Stomach (tissue), 9 donors: Measurements from ENCODE around the gene GABRD. TPM values are rescaled to one million over a fixed set of nuclear protein-coding genes. Genes with fewer than 3 reads are reported as not detected.

Experiments used
- DNase-seq, 2 donors: peaks; one replicate each; pipeline versions ENCODE4 v3.0.0 to v3.0.0-alpha.2; 2013 to 2019
- H3K27ac ChIP-seq, 5 donors: fragments of 200-600 bp in 4 of 5; sonication (generic) in 4 of 5; one replicate each; pipeline ENCODE4 v1.5.1; 2013 to 2019; ENCODE audit warnings: mild to moderate bottlenecking in 1 of 5, moderate library complexity in 1 of 5
- H3K27me3 ChIP-seq, 3 donors: fragments of 200-600 bp; sonication (generic); one replicate each; pipeline ENCODE4 v1.5.1; 2017 to 2019; ENCODE audit warnings: mixed run types in 1 of 3
- H3K36me3 ChIP-seq, 4 donors: fragments of 200-600 bp; sonication (generic); 1 replicate in 3 of 4; 2 replicates in 1 of 4; pipeline ENCODE4 v1.5.1; 2016 to 2019
- H3K4me1 ChIP-seq, 4 donors: fragments of 200-600 bp; sonication (generic); one replicate each; pipeline ENCODE4 v1.5.1; 2016 to 2019
- H3K4me3 ChIP-seq, 4 donors: fragments of 200-600 bp; sonication (generic) in 3 of 4; one replicate each; pipeline ENCODE4 v1.5.1; 2016 to 2019; ENCODE audit warnings: mild to moderate bottlenecking in 1 of 4
- H3K9me3 ChIP-seq, 4 donors: fragments of 200-600 bp; sonication (generic); one replicate each; pipeline ENCODE4 v1.5.1; 2016 to 2019
- CTCF ChIP-seq, 7 experiments: fragments of 450-650 bp in 4 of 7; fragments of 200-600 bp in 3 of 7; sonication (generic) in 3 of 7; IDR thresholded peaks; one replicate each; pipeline ENCODE4 v1.5.1; 2016 to 2019; ENCODE audit warnings: antibody characterized with exemption in 7 of 7, control low read depth in 2 of 7, mild to moderate bottlenecking in 1 of 7
- EP300 ChIP-seq: sonication (generic); formaldehyde crosslinking; IDR thresholded peaks from one replicate; pipeline ENCODE4 v1.6.1; 2017; ENCODE audit warnings: antibody characterized with exemption
- POLR2A ChIP-seq, 4 donors: fragments of 450-650 bp; IDR thresholded peaks; one replicate each; pipeline ENCODE4 v1.6.1; 2016; ENCODE audit warnings: antibody characterized with exemption in 4 of 4, control low read depth in 2 of 4, mild to moderate bottlenecking in 1 of 4, moderate library complexity in 1 of 4
- POLR2AphosphoS5 ChIP-seq, 3 donors: sonication (generic); formaldehyde crosslinking; IDR thresholded peaks; one replicate each; pipeline ENCODE4 v1.6.1; 2016; ENCODE audit warnings: antibody characterized with exemption in 3 of 3
- WGBS, 5 donors: extraction: QIAGEN DNeasy Blood & Tissue Kit in 3 of 5; methylation state at CpG; one replicate each; pipeline versions ENCODE4 v1.1.5 to v1.1.7; 2013 to 2018; 5-methylcytosine and 5-hydroxymethylcytosine counted together
- intact Hi-C: fragments of 100-400 bp; cut with DNase I; formaldehyde crosslinking; loops from one replicate; pipeline ENCODE4 v1.15.1; 2023; ENCODE audit warnings: low total_unique reads
- polyA plus RNA-seq, 3 donors: library from polyadenylated mRNA; stranded (reverse); fragments of 200-250 nt; gene quantifications; one replicate each; pipeline ENCODE4 v1.2.3, GENCODE V29; 2013
- total RNA-seq, 5 donors: library from RNA; depleted of rRNA; stranded (reverse); fragments of >200 nt; gene quantifications; one replicate each; pipeline versions ENCODE4 v1.1.0 to v1.2.3, GENCODE V29; 2014 to 2016
- donor health status: healthy with polysubstance abuse.
- donor health status: Bipolar disorder and iron deficiency.
- donor health status: healthy.

The GABRD gene
- total and polyA plus RNA-seq, 8 donors = 0.50 to 1.5 (median 0.95) TPM; not detected in 5

GRCh38 chr1:2080140-2080539 lies 61.0 kb downstream of the GABRD start:
- Histone ChIP-seq H3K4me1 (no peaks in the 10 kb centered on the region), H3K27ac (no peak overlapping the region), H3K4me3 (no peak overlapping the region), H3K27me3 (no peaks in the 10 kb centered on the region), H3K36me3 (peaks cover 0 to 23% (median 13%) of the 10 kb centered on the region in 4 donors), H3K9me3 (peaks cover 12 to 38% (median 24%) of the 10 kb centered on the region in 4 donors)
- intact Hi-C loops = no loop called here
- DNase-seq = no peak
- 93 to 96% (median 94%) methylated on average over 16 of the region's 16 CpGs for WGBS, 5 donors
- no peak for TF ChIP-seq EP300
- TF ChIP-seq POLR2AphosphoS5 (IDR thresholded peaks at IDR 0.05) = no peak
- TF ChIP-seq POLR2A (IDR thresholded peaks at IDR 0.05) = no peak
- no peak for TF ChIP-seq CTCF (IDR thresholded peaks at IDR 0.05)

Other genes with a start within 250 kb of the GABRD start
- 100 to 1,000 TPM in 3 of 5 donors, 10 to 100 TPM in 2; 69.9 to 202 (median 102) TPM for gene NADK, start 240.9 kb upstream of the GABRD start, total RNA-seq
- gene NADK, start 240.9 kb upstream of the GABRD start, polyA plus RNA-seq = 10 to 100 TPM; 38.6 to 63.2 (median 45.9) TPM
- gene GNB1, start 128.3 kb upstream of the GABRD start, total RNA-seq = 100 to 1,000 TPM in 4 of 5 donors, 10 to 100 TPM in 1; 49.6 to 195 (median 124) TPM
- gene GNB1, start 128.3 kb upstream of the GABRD start, polyA plus RNA-seq = 100 to 1,000 TPM in 2 of 3 donors, 10 to 100 TPM in 1; 66.2 to 146 (median 126) TPM
- not detected for gene CALML6, start 104.1 kb upstream of the GABRD start, total RNA-seq
- 1 to 10 TPM; 1.4 to 5.7 (median 2.6) TPM for gene CALML6, start 104.1 kb upstream of the GABRD start, polyA plus RNA-seq
- gene TMEM52, start 100.1 kb upstream of the GABRD start, total RNA-seq = 1 to 10 TPM in 1 of 5 donors, not detected in 4; 9.8 TPM
- 10 to 100 TPM in 1 of 3 donors, 1 to 10 TPM in 2; 5.0 to 10.4 (median 6.2) TPM for gene TMEM52, start 100.1 kb upstream of the GABRD start, polyA plus RNA-seq
- under 1 TPM in 1 of 5 donors, not detected in 4; under 0.01 TPM for gene CFAP74, start 15.6 kb upstream of the GABRD start, total RNA-seq
- gene CFAP74, start 15.6 kb upstream of the GABRD start, polyA plus RNA-seq = not detected
- gene PRKCZ, start 31.1 kb downstream of the GABRD start, total RNA-seq = 10 to 100 TPM; 11.1 to 55.8 (median 21.3) TPM
- gene PRKCZ, start 31.1 kb downstream of the GABRD start, polyA plus RNA-seq = 10 to 100 TPM; 23.7 to 38.8 (median 27.3) TPM
- gene FAAP20, start 175.4 kb downstream of the GABRD start, total RNA-seq = 100 to 1,000 TPM in 1 of 5 donors, 10 to 100 TPM in 3, 1 to 10 TPM in 1; 8.2 to 170 (median 25.8) TPM
- gene FAAP20, start 175.4 kb downstream of the GABRD start, polyA plus RNA-seq = 100 to 1,000 TPM in 2 of 3 donors, 10 to 100 TPM in 1; 91.3 to 120 (median 101) TPM
- 10 to 100 TPM; 18.7 to 84.0 (median 32.7) TPM for gene SKI, start 209.0 kb downstream of the GABRD start, total RNA-seq
- 10 to 100 TPM in 2 of 3 donors, 1 to 10 TPM in 1; 7.4 to 14.8 (median 13.9) TPM for gene SKI, start 209.0 kb downstream of the GABRD start, polyA plus RNA-seq